ENCODE data around the gene UGT1A1. TPM values are rescaled to one million over a fixed set of nuclear protein-coding genes. Genes with fewer than 3 reads are reported as not detected.

The UGT1A1 gene
- total RNA-seq (under 1 TPM in 1 of 9 donors, not detected in 8; 0.52 TPM), polyA plus RNA-seq (under 1 TPM in 1 of 3 donors, not detected in 2; 0.08 TPM)
- long read RNA-seq, donor 1: 0 reads
- long read RNA-seq, donor 2: 0 reads
- long read RNA-seq, donor 3: 0 reads
- long read RNA-seq, donor 4: 0 reads
- long read RNA-seq, donor 5: 0 reads
- long read RNA-seq, donor 6: 0 reads
- long read RNA-seq, donor 7: 0 reads
- long read RNA-seq, donor 8: 0 reads
- long read RNA-seq, donor 9: 0 reads
- long read RNA-seq, donor 10: 0 reads

GRCh38 chr2:233760043-233760442 is at the start of gene UGT1A1:
TSS of gene UGT1A1 (plus strand) at chr2:233760270. CDS start at chr2:233760288, 18 bp downstream.
- TF ChIP-seq, protein P1, sequence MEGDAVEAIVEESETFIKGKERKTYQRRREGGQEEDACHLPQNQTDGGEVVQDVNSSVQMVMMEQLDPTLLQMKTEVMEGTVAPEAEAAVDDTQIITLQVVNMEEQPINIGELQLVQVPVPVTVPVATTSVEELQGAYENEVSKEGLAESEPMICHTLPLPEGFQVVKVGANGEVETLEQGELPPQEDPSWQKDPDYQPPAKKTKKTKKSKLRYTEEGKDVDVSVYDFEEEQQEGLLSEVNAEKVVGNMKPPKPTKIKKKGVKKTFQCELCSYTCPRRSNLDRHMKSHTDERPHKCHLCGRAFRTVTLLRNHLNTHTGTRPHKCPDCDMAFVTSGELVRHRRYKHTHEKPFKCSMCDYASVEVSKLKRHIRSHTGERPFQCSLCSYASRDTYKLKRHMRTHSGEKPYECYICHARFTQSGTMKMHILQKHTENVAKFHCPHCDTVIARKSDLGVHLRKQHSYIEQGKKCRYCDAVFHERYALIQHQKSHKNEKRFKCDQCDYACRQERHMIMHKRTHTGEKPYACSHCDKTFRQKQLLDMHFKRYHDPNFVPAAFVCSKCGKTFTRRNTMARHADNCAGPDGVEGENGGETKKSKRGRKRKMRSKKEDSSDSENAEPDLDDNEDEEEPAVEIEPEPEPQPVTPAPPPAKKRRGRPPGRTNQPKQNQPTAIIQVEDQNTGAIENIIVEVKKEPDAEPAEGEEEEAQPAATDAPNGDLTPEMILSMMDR (IDR thresholded peaks at IDR 0.05): no peak
- TF ChIP-seq POLR2A (IDR thresholded peaks at IDR 0.05): no peak
- H3K27ac ChIP-seq: no peak within 1 kb of the TSS
- no peak for DNase-seq
- intact Hi-C loops (cut with DNase I): no loop called here
- no peak within 1 kb of the TSS for H3K4me3 ChIP-seq
- no peaks in the 10 kb centered on the region for H3K9me3 ChIP-seq (replicated peaks in 1 of 3)
- 88 to 96% (median 92%) methylated on average over 5 to 6 of the region's 6 CpGs for WGBS, 4 donors
- no peaks in the 10 kb centered on the region for H3K4me1 ChIP-seq (replicated peaks in 1 of 2)
- H3K27me3 ChIP-seq: peaks cover 5% of the 10 kb centered on the region
- H3K36me3 ChIP-seq (replicated peaks in 1 of 2): no peaks in the 10 kb centered on the region

DNA sequence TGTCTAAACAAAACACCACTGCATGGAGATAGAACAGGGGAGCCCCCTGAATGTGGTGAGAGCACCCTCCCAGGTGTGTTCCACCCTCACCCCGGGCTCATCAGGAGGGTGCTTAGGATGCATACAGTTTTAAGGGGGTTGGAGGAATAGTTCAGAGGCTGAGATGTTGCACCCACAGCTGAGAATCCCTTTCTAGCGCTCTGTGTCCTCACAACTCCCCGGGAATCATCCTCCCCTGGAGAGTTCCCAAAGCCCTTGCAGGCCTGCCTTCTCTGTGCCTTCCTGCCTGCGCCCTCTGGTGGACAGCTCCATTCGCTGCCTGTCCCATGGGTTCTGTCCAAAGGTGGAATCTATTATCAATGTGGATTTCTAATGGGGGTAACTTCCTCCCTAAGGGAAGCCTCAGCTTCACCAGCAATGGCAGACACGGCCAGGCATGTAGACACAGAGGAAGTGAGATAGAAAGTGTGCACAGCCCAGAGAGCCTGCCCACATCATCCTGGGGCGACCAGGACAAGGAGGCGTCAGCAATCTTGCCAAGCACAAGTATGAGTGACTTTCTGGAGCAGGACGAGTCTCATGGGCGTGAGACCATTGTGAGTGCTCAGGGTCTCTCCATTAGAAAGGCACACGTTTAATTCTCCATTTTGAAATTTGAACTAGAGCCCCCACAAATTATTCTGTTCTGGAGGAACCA is 48.6 kb upstream of the UGT1A1 start:
- peak; percentile 83 to 91 (median 90) for DNase-seq
- TF ChIP-seq, protein P1 (IDR thresholded peaks at IDR 0.05): peak; percentile 82 to 95 (median 84)
- TF ChIP-seq POLR2A (IDR thresholded peaks at IDR 0.05): no peak
- no peaks in the 10 kb centered on the region for H3K9me3 ChIP-seq (replicated peaks in 1 of 3)
- no peaks in the 10 kb centered on the region for H3K4me1 ChIP-seq (replicated peaks in 1 of 2)
- H3K27ac ChIP-seq: no peak overlapping the region
- no peak overlapping the region for H3K4me3 ChIP-seq
- H3K36me3 ChIP-seq (replicated peaks in 1 of 2): no peaks in the 10 kb centered on the region
- 24 to 36% (median 31%) methylated on average over 7 to 11 of the region's 11 CpGs for WGBS, 4 donors
- intact Hi-C loops (cut with DNase I): loop anchor here (10.0 kb wide), 2 partner anchors 147 to 267 kb away; partner anchors contain the start of gene USP40 (in 1 of the 2)
- peaks cover 25% of the 10 kb centered on the region for H3K27me3 ChIP-seq

DNA sequence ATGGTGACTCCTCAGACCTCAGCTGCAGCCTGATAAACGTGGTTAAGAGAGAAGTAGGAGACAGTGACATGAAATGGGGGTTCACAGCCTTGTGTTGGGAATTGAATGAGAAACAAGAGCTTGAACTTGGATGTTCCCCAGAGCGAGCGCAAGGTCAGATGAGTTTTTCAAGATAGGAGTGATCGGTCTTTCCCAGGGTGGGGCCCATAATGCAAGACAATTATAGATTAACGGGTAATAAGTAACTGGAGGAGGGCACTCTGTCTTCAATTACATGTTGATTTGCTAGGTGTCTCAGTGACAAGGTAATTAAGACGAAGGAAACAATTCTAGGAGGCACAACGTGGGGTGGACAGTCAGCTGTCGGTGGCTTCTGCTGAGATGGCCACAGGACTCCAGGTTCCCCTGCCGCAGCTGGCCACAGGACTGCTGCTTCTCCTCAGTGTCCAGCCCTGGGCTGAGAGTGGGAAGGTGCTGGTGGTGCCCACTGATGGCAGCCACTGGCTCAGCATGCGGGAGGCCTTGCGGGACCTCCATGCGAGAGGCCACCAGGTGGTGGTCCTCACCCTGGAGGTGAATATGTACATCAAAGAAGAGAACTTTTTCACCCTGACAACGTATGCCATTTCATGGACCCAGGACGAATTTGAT is 47.3 kb upstream of the UGT1A1 start, which contains the start of gene UGT1A5:
Gene UGT1A5 (plus strand): TSS at position 297 of the 651 bp plus-strand sequence. CDS start 85 bp downstream, at position 382.
- H3K4me1 ChIP-seq (replicated peaks in 1 of 2): no peaks in the 10 kb centered on the region
- no peaks in the 10 kb centered on the region for H3K9me3 ChIP-seq (replicated peaks in 1 of 3)
- 64 to 73% (median 68%) methylated on average over 14 of the region's 14 CpGs for WGBS, 4 donors
- intact Hi-C loops (cut with DNase I): loop anchor here (10.0 kb wide), 2 partner anchors 148 to 268 kb away; partner anchors contain the start of gene USP40 (in 1 of the 2)
- TF ChIP-seq, protein P1 (IDR thresholded peaks at IDR 0.05): no peak
- TF ChIP-seq POLR2A (IDR thresholded peaks at IDR 0.05): no peak
- H3K36me3 ChIP-seq (replicated peaks in 1 of 2): no peaks in the 10 kb centered on the region
- H3K4me3 ChIP-seq: no peak within 1 kb of the TSS
- H3K27me3 ChIP-seq: peaks cover 35% of the 10 kb centered on the region
- DNase-seq: no peak
- H3K27ac ChIP-seq: no peak within 1 kb of the TSS

- WGBS, 4 donors: 67 to 74% (median 70%) methylated on average over 7 of the region's 7 CpGs
- no peak for DNase-seq
- intact Hi-C loops (cut with DNase I): loop anchor here (10.0 kb wide), 2 partner anchors 148 to 268 kb away; partner anchors contain the start of gene USP40 (in 1 of the 2)
- Histone ChIP-seq H3K4me3 (no peak overlapping the region), H3K27me3 (peaks cover 32% of the 10 kb centered on the region), H3K9me3 (replicated peaks in 1 of 3) (no peaks in the 10 kb centered on the region), H3K27ac (no peak overlapping the region), H3K36me3 (replicated peaks in 1 of 2) (no peaks in the 10 kb centered on the region), H3K4me1 (replicated peaks in 1 of 2) (no peaks in the 10 kb centered on the region)
- TF ChIP-seq, protein P1 (IDR thresholded peaks at IDR 0.05): no peak
These were observed 46.8 kb upstream of the UGT1A1 start for GRCh38 chr2:233713262-233713615.

Measured in adrenal gland (tissue), 19 donors.